ENCODE measurements around the gene SHISA7.
A peak's percentile ranks its signal among the peaks of the same experiment; 100 is the strongest.

Gene SHISA7

DNA sequence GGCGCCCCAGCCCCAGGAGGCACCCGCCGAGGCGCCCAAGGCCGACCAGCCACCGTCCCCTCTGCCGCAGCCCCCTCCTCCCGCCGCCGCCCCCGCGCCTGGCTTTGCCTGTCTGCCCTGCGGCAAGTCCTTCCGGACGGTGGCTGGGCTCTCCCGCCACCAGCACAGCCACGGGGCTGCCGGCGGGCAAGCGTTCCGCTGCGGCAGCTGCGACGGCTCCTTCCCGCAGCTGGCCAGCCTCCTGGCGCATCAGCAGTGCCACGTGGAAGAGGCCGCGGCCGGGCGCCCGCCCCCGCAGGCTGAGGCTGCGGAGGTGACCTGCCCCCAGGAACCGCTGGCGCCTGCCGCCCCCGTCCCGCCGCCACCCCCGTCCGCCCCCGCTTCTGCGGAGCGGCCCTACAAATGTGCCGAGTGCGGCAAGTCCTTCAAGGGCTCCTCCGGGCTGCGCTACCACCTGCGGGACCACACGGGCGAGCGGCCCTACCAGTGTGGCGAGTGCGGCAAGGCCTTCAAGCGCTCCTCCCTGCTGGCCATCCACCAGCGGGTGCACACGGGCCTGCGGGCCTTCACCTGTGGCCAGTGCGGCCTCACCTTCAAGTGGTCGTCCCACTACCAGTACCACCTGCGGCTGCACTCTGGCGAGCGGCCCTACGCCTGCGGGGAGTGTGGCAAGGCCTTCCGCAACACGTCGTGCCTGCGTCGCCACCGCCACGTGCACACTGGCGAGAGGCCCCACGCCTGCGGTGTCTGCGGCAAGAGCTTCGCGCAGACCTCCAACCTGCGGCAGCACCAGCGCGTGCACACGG, 39.3 kb upstream of the SHISA7 start:
- no peak for DNase-seq

DNA sequence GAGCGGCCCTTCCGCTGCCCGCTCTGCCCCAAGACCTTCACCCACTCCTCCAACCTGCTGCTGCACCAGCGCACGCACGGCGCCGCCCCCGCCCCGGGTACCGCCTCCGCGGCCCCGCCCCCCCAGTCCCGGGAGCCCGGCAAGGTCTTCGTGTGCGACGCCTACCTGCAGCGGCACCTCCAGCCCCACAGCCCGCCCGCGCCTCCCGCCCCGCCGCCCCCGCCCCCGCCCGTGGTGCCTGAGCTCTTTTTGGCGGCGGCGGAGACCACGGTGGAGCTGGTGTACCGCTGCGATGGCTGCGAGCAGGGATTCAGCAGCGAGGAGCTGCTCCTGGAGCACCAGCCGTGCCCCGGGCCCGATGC, 38.7 kb upstream of the SHISA7 start:
- no peak for DNase-seq

DNA sequence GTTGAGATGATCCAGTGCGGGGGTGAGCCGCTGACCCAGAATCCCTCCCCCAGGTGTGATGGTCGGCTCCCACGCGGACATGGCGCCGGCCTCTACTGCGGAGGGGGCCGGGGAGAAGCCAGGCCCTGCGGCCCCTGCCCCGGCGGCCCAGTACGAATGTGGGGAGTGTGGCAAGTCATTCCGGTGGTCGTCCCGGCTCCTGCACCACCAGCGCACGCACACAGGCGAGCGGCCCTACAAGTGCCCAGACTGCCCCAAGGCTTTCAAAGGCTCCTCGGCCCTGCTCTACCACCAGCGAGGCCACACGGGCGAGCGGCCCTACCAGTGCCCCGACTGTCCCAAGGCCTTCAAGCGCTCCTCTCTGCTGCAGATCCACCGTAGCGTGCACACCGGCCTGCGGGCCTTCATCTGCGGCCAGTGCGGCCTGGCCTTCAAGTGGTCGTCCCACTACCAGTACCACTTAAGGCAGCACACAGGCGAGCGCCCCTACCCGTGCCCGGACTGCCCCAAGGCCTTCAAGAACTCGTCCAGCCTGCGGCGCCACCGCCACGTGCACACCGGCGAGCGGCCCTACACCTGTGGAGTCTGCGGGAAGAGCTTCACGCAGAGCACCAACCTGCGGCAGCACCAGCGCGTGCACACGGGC, 38.2 kb upstream of the SHISA7 start:
- no peak for DNase-seq

DNA sequence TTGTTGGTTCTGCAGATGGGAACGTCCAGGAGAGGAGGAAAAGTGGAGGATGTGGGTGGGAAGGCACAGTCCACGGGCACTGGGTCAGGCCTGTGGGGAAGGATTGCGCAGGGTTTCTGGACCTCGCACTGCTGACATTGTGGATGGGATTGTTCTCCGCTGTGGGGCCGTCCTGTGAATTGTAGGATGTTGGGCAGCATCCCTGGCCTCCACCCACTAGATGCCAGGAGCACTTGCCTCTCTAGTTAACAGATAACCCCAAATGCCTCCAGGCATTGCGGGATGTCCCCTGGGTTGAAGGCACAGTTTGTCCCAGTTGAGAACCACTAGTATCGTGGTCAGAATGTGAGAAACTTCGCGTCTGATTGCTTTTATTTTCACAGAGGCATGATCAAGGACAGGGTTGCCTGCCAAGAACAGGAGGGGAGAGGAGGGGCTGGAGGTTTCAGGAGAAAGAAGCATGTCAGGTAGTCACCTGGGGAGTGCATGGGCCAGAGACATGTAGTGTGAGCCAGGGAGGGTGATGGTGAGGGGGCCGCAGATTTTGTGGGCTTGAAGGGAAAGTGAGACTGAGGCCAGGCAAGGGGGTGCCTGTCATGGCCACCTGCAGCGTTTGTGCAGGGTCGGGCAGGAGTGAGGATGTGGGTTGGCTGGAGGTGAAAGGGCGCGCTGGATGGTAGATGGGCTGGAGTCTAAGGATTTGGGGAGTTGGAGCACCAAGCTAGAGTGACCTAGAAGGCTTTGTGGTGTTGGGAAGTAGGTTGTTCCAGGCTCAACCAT, 36.5 kb upstream of the SHISA7 start:
- no peak for DNase-seq

DNA sequence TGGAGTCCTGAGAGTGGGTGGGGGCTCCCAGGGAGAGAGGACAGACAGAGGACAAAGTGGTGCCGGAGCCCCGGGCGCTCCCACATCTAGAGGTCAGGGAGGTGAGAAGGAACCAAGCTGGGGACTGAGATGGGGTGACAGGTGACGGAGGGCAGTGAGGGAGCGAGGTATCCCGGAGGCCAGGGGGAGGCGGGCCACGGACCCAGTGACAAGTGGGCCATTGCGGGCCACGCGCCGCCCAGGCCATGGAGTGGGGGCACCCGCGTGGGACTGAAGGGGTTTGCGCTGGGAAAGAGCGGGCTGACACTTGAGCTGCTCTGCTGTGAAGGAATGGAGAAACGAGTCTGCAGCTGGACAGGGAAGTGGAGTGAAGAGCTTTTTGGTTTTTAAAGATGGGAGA, 35.9 kb upstream of the SHISA7 start:
- no peak for DNase-seq

DNA sequence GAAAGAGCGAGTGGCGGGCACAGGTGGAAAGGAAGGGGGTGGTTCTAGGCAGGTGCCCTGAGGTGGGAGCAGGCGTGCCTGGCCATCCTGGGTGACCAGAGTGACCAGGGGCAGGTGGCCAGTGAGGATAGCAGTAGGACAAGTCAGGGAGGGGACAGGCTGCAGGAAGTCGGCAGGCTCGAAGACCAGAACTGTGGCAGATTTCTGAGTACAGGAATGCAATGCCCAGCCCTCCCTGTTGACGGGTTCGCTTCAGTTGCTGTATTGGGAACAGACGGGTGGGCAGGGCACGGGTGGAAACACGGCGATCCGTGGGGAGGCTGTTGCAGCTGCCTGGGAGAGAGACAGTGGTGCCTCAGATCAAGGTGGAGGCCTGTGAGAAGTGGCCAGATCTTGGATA, 35.3 kb upstream of the SHISA7 start:
- no peak for DNase-seq

DNA sequence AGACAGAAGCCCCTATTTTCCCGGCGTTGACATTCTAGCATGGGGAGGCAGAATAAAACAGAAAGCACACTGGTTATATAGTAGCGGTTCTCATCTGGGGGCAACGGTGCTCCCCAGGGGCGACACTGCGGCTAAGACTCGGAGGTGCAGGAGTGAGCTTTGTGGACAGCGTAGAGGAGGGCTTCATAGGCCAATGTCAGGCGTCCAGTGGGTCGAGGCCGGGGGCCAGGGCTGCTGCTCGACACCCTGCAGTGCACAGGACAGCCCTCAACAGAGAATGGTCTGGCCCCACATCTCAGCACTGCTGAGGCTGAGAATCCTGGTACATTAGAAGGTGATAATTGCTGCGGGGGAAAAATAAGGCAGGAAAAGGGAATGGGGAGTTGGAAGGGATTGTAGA, 34.8 kb upstream of the SHISA7 start:
- no peak for DNase-seq

DNA sequence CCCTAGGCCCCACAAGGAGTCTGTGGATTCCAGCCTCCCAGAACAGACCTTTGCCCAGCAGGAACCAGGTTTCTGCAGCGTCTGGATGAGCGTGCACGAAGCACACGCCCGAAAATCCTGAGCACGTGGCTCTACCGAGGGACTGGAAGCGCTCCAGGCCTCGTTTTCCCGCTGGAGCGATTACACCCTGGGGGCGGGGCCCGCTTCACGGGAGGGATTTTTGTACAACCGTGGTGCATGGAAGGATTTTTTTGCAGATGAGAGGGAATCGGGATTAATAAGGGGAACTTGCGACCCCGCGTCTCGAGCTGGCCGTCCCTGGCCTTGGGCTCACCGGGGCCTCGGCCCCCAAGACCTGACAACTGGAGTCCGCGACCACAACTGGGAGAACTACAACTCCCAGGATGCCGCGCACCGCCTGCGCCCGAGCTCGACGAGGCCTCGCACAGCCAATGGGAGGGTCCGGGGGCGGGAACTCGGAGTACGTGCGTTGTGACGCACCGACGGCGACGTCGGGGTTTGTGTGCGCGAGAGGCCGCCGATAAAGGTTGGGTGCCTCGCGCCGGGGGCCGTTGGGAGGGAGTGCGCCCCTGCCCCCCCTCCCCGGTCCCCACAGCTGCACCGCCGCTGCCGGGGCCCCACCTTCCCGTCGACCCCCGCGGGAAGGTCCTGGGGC, 33.1 kb upstream of the SHISA7 start, which contains the start of gene ZNF628:
Gene ZNF628 (plus strand): TSS at position 518 of the 676 bp plus-strand sequence. CDS start 3,294 bp downstream, outside the sequence.
- DNase-seq, result peak; percentile 97

DNA sequence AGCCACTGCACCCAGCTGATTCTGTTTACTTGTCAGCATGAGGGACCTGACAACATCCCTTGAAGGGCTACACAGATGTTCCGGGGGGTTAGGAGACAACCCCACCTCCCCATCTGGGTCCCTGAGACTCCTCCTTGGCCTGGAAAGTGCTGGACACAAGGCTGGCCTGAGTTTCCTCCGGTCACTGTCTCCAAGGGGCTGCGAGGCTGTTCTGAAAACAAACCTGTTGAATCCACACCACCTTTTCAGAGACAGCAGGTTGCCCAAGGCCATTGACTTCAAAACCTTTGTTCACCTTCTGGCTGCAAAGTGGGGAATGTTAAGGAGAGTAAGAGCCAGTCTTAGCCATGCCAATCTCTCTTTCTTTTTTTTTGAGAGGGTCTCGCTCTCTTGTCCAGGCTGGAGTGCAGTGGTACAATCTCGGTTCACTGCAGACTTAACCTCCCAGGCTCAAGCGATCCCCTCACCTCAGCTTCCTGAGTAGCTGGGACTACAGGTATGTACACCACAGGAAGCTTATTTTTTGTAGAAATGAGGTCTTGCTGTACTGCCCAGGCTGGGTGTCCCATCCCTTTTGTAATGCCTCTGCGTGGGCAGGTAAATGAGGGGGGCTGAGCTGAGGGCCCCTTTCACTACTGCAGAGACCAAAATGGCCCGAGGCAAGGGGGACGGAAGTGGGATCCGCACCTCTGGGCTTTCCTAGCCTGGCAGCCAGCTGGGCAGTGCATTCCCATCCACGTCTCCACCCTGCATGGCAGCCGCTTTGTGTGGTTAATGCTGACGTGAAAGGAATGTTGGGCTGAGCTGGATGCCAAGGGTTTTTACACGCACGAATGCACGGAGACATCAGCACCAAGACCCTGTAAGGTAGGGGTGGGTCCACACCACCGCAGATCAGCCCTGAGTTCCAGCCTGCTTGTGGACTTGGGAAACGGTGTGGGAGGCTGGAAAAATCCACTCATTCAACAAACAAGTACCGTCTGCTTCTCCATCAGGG, 31.5 kb upstream of the SHISA7 start:
- DNase-seq, result no peak

DNA sequence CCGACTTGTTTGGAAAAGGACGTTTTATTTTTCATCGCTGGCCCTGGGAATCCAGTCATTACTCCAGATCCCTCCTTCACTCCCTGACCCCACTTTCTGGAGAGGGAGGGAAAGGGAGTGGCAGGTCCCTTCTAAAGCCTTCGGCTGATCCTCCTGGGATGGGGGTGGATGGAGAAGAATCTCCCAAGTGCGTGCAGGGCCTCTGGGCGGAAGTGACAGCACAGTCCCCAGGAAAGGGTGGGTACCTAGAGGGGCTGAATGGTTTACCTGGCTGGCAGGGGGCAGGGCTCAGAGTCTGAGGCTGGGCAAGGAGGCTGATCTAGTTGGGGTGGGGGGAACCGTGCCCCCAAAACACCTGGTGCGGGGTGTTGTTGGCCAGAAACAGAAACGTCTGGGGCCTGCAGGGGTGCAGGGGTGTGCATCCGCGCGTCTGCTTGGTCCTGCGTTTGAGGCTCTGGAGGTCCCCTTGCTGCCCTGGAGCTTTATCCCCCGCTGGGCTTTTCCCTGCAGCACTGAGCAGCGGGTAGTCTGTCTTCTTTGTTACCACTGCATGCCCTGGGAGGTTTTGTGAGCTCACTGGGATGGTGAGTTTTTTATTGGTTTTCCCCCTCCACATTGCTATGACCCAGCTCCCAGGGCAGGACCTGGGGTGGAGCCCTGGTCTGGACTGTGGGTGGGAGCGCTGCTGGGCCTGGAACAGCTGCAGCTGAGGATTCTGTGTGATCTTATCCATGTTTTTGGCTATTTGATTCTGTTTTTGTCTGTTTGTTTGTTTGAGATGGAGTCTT, 30.3 kb upstream of the SHISA7 start:
- no peak for DNase-seq

DNA sequence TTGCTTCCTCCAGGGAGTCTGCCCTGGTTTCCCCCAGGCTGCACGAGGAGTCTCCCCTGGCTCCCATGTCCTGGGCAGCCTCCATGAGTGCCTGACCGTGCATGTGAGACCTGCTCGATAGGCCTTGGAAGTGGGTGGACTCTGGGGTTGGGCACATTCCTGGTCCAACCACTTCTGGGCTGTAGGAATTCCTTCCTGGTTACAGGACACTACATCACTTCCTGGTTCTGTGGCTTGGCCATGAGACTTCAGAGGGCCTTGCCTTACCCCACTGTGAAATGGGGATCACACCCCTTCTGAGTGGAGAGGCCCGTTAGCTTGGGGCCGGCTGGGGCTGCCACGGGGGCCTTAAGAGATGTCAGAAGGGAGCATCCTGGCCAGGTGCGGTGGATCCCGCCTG, 29.4 kb upstream of the SHISA7 start:
- DNase-seq, result no peak

DNA sequence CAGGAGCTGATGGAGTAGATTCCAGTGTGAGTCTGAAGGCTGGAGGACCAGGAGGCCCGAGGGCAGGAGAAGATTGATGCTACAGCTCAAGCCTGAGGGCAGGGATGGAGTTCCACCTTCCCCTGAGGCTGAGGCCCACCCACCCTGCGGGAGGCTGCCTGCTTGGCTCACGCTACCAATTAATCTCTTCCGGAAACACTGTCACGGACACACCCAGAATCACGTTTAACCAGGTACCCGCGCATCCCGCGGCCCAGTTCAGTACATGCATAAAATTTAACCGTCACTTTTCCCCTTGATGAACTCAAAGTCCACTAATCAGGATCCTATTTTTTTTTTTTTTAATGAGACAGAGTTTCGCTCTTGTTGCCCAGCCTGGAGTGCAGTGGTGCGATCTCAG, 28.2 kb upstream of the SHISA7 start:
- DNase-seq, result no peak

DNA sequence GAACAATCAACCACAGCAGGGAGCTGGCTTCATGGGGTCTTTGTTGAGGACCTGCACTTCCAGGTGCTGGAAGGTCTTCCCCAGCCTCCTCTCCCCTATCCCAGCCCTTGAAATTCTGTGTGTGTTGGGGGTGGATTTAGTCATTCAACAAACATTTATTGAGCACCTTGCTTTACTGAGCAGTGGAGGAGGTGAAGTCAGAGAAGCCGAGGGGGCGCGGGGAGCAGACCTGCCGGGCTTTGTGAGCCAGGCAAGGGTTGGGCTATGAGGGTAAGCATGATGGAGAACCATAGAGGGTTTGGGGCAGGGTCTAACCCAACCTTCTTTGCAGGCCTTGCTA, 24.9 kb upstream of the SHISA7 start:
- DNase-seq, result no peak

DNA sequence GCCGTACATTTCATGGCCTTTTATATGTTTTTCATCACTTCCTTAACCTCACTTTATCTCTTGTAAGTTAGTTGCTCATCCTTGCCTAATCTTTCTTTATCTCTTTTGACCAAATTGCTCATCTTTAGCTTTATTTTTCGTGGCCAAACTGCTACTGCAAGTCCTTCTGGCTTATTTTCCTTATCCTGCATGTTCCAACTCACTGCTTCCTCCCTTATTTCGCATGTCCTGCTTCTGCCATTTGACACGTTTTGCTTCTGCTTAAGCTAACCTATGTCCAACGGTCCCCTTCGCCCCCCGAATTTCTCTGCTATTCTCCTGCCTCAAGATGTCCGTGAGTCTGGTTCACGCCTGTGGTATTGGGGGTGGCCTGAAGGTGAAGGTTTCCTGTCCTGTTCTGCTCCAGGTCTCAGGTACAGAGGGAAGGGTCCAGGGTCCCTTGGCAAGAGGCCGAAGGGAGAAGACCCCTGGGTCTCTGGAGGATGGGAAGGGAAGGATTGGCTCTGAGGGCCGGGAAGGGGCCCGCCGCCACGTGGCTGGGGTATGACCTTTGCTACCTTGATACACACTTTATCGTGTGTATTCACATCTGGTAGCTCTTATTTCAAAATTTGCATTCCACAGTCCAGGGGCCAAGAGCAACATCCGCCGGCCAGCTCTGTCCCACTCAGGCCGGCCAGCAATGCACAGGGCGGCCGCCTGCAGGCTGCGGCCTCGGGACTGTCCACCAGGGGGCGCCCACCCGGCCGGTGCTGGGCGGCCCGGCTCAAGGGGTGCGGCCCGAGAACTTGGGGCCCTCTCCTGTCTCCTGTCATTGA, 24.3 kb upstream of the SHISA7 start:
- peak; percentile 66 for DNase-seq

DNA sequence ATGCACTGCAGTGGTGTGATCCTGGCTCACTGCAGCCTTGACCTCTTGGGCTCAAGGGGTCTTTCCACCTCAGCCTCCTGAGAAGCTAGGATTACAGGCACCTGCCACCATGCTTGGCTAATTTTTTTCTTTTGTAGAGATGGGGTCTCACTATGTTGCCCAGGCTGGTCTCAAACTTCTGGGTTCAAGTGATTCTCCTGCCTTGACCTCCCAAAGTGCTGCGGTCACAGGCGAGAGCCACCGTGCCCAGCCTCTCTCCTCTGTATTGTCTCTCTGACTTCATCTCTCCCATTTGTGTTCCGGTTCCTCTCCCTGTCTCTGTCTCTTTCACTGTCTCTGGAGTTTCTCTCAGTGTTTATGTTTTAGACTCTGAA, 23.1 kb upstream of the SHISA7 start:
- no peak for DNase-seq

DNA sequence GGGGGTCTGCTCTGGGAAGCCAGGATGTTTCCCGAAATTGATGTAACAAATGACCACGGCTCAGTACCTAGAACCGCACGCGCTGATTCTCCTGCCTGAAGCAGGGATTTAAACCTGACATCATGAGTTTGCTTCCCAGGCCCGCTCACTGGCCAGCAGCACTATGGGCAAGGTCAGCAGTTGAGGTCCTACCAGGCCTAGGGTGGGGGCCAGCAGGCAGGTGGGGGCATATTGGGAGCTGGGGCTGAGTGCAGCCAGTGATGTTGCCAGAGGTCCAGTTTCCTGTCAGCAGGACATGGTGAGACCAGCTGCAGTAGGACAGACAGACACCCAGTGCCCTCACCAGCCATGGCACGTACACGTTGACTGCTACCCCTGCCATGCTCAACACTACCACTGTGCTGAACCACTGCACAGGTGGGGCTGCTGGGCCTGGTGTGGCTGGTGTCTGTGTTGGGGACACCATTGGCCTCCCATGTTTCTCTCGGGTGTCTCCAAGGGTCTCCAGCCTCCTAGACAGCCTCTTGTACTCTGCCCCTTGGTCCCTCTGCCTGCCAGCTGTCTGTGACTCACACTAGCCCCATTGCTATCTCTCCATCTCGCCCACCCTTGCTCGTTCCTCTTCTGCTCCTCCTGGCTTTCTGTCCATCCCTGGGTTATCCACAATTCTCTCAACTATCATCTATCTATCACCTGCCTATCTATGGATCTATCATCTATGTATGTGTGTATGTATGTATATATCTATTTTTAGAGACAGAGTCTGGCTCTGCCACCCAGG, 22.6 kb upstream of the SHISA7 start:
- no peak for DNase-seq

DNA sequence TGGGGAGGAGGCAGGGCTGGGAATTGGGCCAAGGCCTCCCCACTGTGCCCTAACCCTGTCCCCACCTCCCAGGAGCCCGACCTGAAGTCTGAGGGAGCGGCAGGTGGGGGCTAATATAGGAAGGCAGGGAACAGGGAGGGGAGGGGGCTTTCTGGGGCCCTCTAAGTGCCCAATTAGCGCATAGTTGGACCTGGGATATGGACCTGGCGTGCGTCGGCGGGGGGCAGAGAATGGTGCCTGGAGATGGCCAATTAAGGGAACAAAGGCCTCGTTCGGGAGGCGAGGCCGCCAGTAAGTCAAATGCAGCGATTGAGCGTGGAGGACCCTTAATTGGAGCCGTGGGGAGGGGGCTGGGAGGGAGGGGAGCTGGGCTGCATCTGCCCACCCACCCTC, 21.6 kb upstream of the SHISA7 start, which contains the start of gene C19orf85:
Gene C19orf85 (minus strand): TSS at position 90 of the 393 bp plus-strand sequence. CDS start 197 bp downstream, outside the sequence.
- no peak for DNase-seq

DNA sequence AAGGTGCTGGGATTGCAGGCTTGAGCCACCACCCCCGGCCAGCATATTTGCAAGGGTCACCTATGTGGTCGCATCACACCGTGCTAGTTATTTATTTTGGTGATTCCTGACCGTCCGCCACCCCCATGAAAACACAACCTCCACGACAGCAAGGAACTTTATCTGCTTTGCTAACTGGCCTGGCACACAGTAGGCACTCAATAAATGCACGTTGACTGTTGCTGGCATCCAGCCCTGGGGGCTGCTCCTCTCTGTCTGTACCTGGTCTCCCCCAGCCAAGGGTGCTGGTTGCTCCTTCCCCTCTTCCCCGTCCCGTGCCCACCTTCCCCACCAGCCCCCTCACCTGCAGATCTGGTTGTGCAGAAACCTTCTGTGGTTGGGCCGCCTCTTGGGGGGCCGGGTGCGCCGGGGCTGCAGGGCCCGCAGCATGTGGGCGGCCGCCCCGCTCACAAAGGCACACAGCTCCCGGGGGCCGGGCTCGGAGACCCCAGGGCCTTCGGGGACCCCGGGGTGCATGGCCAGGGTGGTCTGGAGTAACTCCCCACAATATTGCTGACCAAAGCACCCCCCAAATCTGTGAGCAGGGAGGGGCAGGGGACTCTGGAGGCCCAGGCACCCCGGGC, 21.1 kb upstream of the SHISA7 start:
- no peak for DNase-seq

DNA sequence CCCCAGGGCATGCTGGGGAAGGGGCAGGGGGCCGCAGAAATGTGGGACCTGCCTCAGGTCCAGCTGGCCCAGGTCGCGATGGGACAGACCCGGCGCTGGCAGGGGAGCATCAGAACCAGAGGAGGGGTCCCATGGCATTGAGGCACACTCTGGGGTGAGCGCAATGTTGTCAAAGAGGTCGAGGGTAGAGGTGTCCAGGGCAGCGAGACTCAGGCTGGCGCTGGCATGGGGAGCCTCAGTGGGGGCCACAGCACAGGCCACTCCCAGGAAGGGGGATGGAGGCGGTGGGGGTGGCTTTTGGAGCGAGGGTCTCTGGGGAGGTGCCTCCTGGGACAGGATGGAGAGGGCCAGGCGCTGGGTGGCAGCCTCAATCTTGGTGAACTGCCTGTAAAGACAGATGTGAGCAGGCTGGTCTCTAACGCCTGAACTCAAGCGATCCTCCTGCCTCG, 20.5 kb upstream of the SHISA7 start:
- DNase-seq, result no peak

Data from CD4-positive, alpha-beta T cell treated with Interleukin-21 for 1 hour (primary cell).